Trophoblast cell (in vitro differentiated cells and primary cell): ENCODE results near the gene CEP104. TPM values are rescaled to one million over a fixed set of nuclear protein-coding genes. Genes with fewer than 3 reads are reported as not detected.
A peak's percentile ranks its signal among the peaks of the same experiment; 100 is the strongest.

ENCODE experiments used
- DNase-seq, 2 donors: peaks; one replicate each; pipeline ENCODE4 v3.0.0-alpha.2; 2016
- H2AFZ ChIP-seq: 2 replicates; pipeline ENCODE4 v1.6.1; 2013; ENCODE audit warnings: low read length, moderate library complexity, mild to moderate bottlenecking; ENCODE audit not compliant: insufficient read depth, poor library complexity
- H2AK5ac ChIP-seq: 2 replicates; pipeline ENCODE4 v1.6.1; 2013; ENCODE audit warnings: mild to moderate bottlenecking, low read length
- H2BK120ac ChIP-seq: 2 replicates; pipeline ENCODE4 v1.6.1; 2013; ENCODE audit warnings: low read length, mild to moderate bottlenecking, moderate library complexity; ENCODE audit not compliant: insufficient read depth, poor library complexity
- H2BK12ac ChIP-seq: 2 replicates; pipeline ENCODE4 v1.6.1; 2013; ENCODE audit warnings: mild to moderate bottlenecking, low read length, moderate library complexity
- H2BK5ac ChIP-seq: 2 replicates; pipeline ENCODE4 v1.6.1; 2013; ENCODE audit warnings: low read length, low read depth, moderate library complexity, mild to moderate bottlenecking; ENCODE audit not compliant: poor library complexity
- H3K14ac ChIP-seq: 2 replicates; pipeline ENCODE4 v1.6.1; 2013; ENCODE audit warnings: mild to moderate bottlenecking, low read length
- H3K18ac ChIP-seq: 2 replicates; pipeline ENCODE4 v1.6.1; 2013; ENCODE audit warnings: mild to moderate bottlenecking, low read length
- H3K23ac ChIP-seq: 2 replicates; pipeline ENCODE4 v1.6.1; 2013; ENCODE audit warnings: low read length
- H3K27ac ChIP-seq: 2 replicates; pipeline ENCODE4 v1.5.1; 2013; ENCODE audit warnings: low read depth, mild to moderate bottlenecking, inconsistent platforms, low read length, moderate library complexity
- H3K27me3 ChIP-seq: 2 replicates; pipeline ENCODE4 v1.6.1; 2013; ENCODE audit warnings: inconsistent platforms, mild to moderate bottlenecking, low read length, moderate library complexity; ENCODE audit not compliant: insufficient read depth
- H3K36me3 ChIP-seq, 2 experiments: 1 replicate in 1 of 2; 2 replicates in 1 of 2; pipeline ENCODE4 v1.6.1; 2013; ENCODE audit warnings: low read length in 2 of 2, mild to moderate bottlenecking in 2 of 2, moderate library complexity in 1 of 2; ENCODE audit not compliant: insufficient read depth in 2 of 2, control insufficient read depth in 1 of 2
- H3K4ac ChIP-seq: 2 replicates; pipeline ENCODE4 v1.6.1; 2013; ENCODE audit warnings: low read depth, mild to moderate bottlenecking, low read length, moderate library complexity
- H3K4me1 ChIP-seq, 2 experiments: 1 replicate in 1 of 2; 2 replicates in 1 of 2; pipeline ENCODE4 v1.6.1; 2013; ENCODE audit warnings: low read length in 2 of 2, mild to moderate bottlenecking in 2 of 2, moderate library complexity in 1 of 2; ENCODE audit not compliant: insufficient read depth in 2 of 2, control insufficient read depth in 1 of 2
- H3K4me2 ChIP-seq: 2 replicates; pipeline ENCODE4 v1.6.1; 2013; ENCODE audit warnings: inconsistent platforms, mild to moderate bottlenecking, low read length, moderate library complexity
- H3K4me3 ChIP-seq: 2 replicates; pipeline ENCODE4 v1.5.1; 2013; ENCODE audit warnings: mild to moderate bottlenecking, low read depth, low read length, inconsistent platforms
- H3K79me1 ChIP-seq: one replicate; pipeline ENCODE4 v1.6.1; 2013; ENCODE audit warnings: low read length
- H3K79me2 ChIP-seq: 2 replicates; pipeline ENCODE4 v1.6.1; 2013; ENCODE audit warnings: low read length, mild to moderate bottlenecking; ENCODE audit not compliant: control insufficient read depth, insufficient read depth, poor library complexity
- H3K9ac ChIP-seq: 2 replicates; pipeline ENCODE4 v1.6.1; 2013; ENCODE audit warnings: mild to moderate bottlenecking, low read length
- H3K9me3 ChIP-seq: 2 replicates; pipeline ENCODE4 v1.6.1; 2013; ENCODE audit warnings: low read depth, mild to moderate bottlenecking, control low read depth, inconsistent platforms, low read length; ENCODE audit not compliant: insufficient read depth
- H4K12ac ChIP-seq: 2 replicates; pipeline ENCODE4 v1.6.1; 2013; ENCODE audit warnings: low read depth, mild to moderate bottlenecking, low read length, moderate library complexity
- H4K8ac ChIP-seq: 2 replicates; pipeline ENCODE4 v1.6.1; 2013; ENCODE audit warnings: low read depth, mild to moderate bottlenecking, low read length, moderate library complexity
- H4K91ac ChIP-seq: one replicate; pipeline ENCODE4 v1.6.1; 2013; ENCODE audit warnings: low read depth, mild to moderate bottlenecking, low read length, moderate library complexity
- WGBS: extraction: QIAGEN DNeasy Blood & Tissue Kit; methylation state at CpG from one replicate; pipeline ENCODE4 v1.1.7; 2013; ENCODE audit warnings: missing lambda C conversion rate; ENCODE audit not compliant: insufficient read length, insufficient coverage; ENCODE audit errors: extremely low coverage; 5-methylcytosine and 5-hydroxymethylcytosine counted together
- polyA plus RNA-seq: library from polyadenylated mRNA; stranded (reverse); fragments of 200-250 nt; gene quantifications from 2 replicates; pipeline ENCODE4 v1.2.3, GENCODE V29; 2013

Gene CEP104
- polyA plus RNA-seq: 20.4 and 22.4 TPM in 2 replicates

DNA sequence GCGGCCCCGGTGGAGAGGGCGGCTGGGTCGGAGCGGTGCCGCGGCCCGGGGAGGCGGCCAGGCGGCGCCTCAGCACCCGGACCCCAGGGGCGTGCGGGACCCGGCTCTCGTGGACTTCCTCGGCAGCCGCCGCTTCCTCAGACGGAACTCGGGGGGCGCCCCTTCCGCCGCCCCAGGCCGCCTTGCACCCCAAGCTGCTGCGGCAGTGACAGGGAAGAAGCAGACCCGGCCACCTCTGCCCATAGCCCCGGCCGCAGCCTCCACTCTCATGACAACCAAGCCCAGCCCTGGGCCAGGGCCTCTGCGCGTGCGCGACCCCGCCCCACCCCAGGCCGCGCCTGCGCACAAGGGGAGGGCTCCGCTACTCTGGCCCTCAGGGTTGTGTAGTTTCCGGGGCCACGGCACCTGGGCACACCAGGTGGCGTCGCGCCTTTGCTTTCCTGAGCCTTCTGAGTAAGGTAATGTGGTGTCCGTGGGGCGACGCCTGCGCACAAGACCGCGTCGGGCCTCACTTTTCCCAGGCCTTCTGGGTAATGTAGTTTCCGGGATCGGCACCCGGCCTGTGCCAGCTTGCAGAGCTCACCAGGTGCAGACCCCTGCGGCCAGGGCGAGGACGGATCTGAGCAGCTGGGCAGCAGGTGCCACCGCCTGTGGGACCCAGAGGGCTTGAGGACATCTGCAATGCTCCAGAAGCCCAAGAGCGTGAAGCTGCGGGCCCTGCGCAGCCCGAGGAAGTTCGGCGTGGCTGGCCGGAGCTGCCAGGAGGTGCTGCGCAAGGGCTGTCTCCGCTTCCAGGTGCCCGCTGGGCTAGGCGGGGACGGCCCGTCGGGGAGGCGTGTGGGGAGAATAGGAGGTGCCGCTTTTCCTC lies at the start of gene CEP104, which contains the start of gene DFFB:
CEP104 (minus strand) TSS at position 289 of the 868 bp plus-strand sequence. CDS start 4,804 bp downstream, outside the sequence.
DFFB (plus strand) TSS at position 554 of the 868 bp plus-strand sequence; CDS start at position 682, 128 bp downstream.
- H3K79me2 ChIP-seq: peaks cover 9% of the 10 kb centered on the region
- WGBS: no CpG with 5 or more reads among the region's 73 CpGs
- H3K27ac ChIP-seq: no peak within 1 kb of the TSS
- peak; percentile 99 for DNase-seq
- H3K9me3 ChIP-seq: no peaks in the 10 kb centered on the region
- peaks cover 7 to 14% of the 10 kb centered on the region in 2 experiments for H3K4me1 ChIP-seq
- H3K79me1 ChIP-seq: peaks cover 7% of the 10 kb centered on the region
- H4K8ac ChIP-seq: peak within 1 kb of the TSS; percentile 83
- H2AK5ac ChIP-seq: no peak within 1 kb of the TSS
- no peak within 1 kb of the TSS for H2BK120ac ChIP-seq
- H4K91ac ChIP-seq: peak within 1 kb of the TSS; percentile 45
- H3K18ac ChIP-seq: peak within 1 kb of the TSS; percentile 63
- H3K36me3 ChIP-seq: peaks cover 0 to under 1% of the 10 kb centered on the region in 2 experiments
- no peak within 1 kb of the TSS for H2BK12ac ChIP-seq
- peak within 1 kb of the TSS; percentile 87 for H2AFZ ChIP-seq
- H3K23ac ChIP-seq: no peak within 1 kb of the TSS
- H3K27me3 ChIP-seq: no peaks in the 10 kb centered on the region
- H3K4me2 ChIP-seq: peak within 1 kb of the TSS; percentile 99
- peak within 1 kb of the TSS; percentile 90 for H3K9ac ChIP-seq
- H3K14ac ChIP-seq: peak within 1 kb of the TSS; percentile 77
- H4K12ac ChIP-seq: peak within 1 kb of the TSS; percentile 68
- H2BK5ac ChIP-seq: no peak within 1 kb of the TSS
- peak within 1 kb of the TSS; percentile 99 for H3K4me3 ChIP-seq
- peak within 1 kb of the TSS; percentile 33 for H3K4ac ChIP-seq

DNA sequence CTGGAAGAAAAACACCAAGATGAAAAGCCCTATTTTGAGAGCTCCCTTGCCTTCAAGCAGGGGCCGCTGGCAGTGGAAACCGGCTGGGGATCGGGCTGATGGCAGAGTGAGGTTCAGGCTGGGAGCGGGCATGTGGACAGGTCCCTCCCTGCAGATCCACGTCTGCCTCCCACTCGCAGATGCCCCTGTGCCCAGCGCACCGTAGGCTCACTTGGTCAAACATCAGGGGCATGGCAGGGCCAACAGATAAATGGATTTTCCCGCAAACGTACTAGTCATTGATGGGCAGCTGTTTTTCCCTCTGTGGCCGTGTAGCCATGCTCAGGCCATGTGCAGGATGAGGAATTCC lies 49.6 kb upstream of the CEP104 start:
- Histone ChIP-seq H3K9me3 (peaks cover 2% of the 10 kb centered on the region), H2BK5ac (no peak overlapping the region), H2AK5ac (no peak overlapping the region), H3K27ac (no peak overlapping the region), H4K91ac (no peak overlapping the region), H4K8ac (no peak overlapping the region), H3K18ac (no peak overlapping the region), H4K12ac (no peak overlapping the region), H3K4me3 (no peak overlapping the region), H3K79me2 (no peaks in the 10 kb centered on the region), H3K36me3 (no peaks in the 10 kb centered on the region), H2BK12ac (no peak overlapping the region), H3K4me2 (no peak overlapping the region), H3K23ac (no peak overlapping the region), H3K27me3 (no peaks in the 10 kb centered on the region), H3K79me1 (no peaks in the 10 kb centered on the region), H2BK120ac (no peak overlapping the region), H3K9ac (no peak overlapping the region), H3K14ac (no peak overlapping the region), H2AFZ (no peak overlapping the region), H3K4me1 (no peaks in the 10 kb centered on the region), H3K4ac (no peak overlapping the region)
- no CpG with 5 or more reads among the region's 11 CpGs for WGBS
- DNase-seq: no peak

- WGBS: no CpG with 5 or more reads among the region's 18 CpGs
- Histone ChIP-seq H4K91ac (no peak overlapping the region), H2AK5ac (no peak overlapping the region), H3K79me1 (no peaks in the 10 kb centered on the region), H3K27ac (no peak overlapping the region), H2BK120ac (no peak overlapping the region), H3K27me3 (no peaks in the 10 kb centered on the region), H3K36me3 (no peaks in the 10 kb centered on the region), H3K4me1 (no peaks in the 10 kb centered on the region), H3K4me3 (no peak overlapping the region), H4K12ac (no peak overlapping the region), H2BK5ac (no peak overlapping the region), H3K9ac (no peak overlapping the region), H3K14ac (no peak overlapping the region), H3K4me2 (no peak overlapping the region), H2AFZ (no peak overlapping the region), H3K9me3 (peaks cover 2% of the 10 kb centered on the region), H2BK12ac (no peak overlapping the region), H3K79me2 (no peaks in the 10 kb centered on the region), H3K18ac (no peak overlapping the region), H3K4ac (no peak overlapping the region), H3K23ac (no peak overlapping the region), H4K8ac (no peak overlapping the region)
- no peak for DNase-seq
Measured at GRCh38 chr1:3905953-3906671, 49.1 kb upstream of the CEP104 start.

- H2AFZ ChIP-seq: no peak overlapping the region
- H4K91ac ChIP-seq: no peak overlapping the region
- H3K4ac ChIP-seq: no peak overlapping the region
- no peak overlapping the region for H4K8ac ChIP-seq
- H3K79me2 ChIP-seq: peaks cover 3% of the 10 kb centered on the region
- H3K79me1 ChIP-seq: peaks cover 6% of the 10 kb centered on the region
- no peak overlapping the region for H3K4me3 ChIP-seq
- no peak overlapping the region for H3K23ac ChIP-seq
- H3K18ac ChIP-seq: no peak overlapping the region
- H3K9ac ChIP-seq: no peak overlapping the region
- peaks cover 2% of the 10 kb centered on the region for H3K9me3 ChIP-seq
- no peaks in the 10 kb centered on the region for H3K27me3 ChIP-seq
- no peak overlapping the region for H3K14ac ChIP-seq
- H3K4me2 ChIP-seq: no peak overlapping the region
- H3K27ac ChIP-seq: no peak overlapping the region
- H4K12ac ChIP-seq: no peak overlapping the region
- no peak overlapping the region for H2AK5ac ChIP-seq
- H2BK120ac ChIP-seq: no peak overlapping the region
- no peak for DNase-seq
- WGBS: no CpG with 5 or more reads among the region's 19 CpGs
- no peaks in the 10 kb centered on the region for H3K4me1 ChIP-seq
- no peaks in the 10 kb centered on the region for H3K36me3 ChIP-seq
- no peak overlapping the region for H2BK5ac ChIP-seq
- no peak overlapping the region for H2BK12ac ChIP-seq
Measured at GRCh38 chr1:3905266-3905952, 48.4 kb upstream of the CEP104 start.
